Erythroblast (primary cell): ENCODE measurements around the gene NOBOX.

ENCODE experiments used
- GATA1 ChIP-seq: IDR thresholded peaks from 2 replicates; pipeline ENCODE4 v1.6.1; 2011; ENCODE audit warnings: low read depth, mild to moderate bottlenecking, control low read depth, low read length, moderate library complexity
- POLR2A ChIP-seq: IDR thresholded peaks from 2 replicates; pipeline ENCODE4 v1.6.1; 2011; ENCODE audit warnings: mild to moderate bottlenecking, low read length

GRCh38 chr7:144407266-144407931 is 3.9 kb upstream of the NOBOX start:
- TF ChIP-seq POLR2A (no peak), GATA1 (no peak)
